Measurements from ENCODE around the gene EEFSEC.

- TF ChIP-seq, protein P1, sequence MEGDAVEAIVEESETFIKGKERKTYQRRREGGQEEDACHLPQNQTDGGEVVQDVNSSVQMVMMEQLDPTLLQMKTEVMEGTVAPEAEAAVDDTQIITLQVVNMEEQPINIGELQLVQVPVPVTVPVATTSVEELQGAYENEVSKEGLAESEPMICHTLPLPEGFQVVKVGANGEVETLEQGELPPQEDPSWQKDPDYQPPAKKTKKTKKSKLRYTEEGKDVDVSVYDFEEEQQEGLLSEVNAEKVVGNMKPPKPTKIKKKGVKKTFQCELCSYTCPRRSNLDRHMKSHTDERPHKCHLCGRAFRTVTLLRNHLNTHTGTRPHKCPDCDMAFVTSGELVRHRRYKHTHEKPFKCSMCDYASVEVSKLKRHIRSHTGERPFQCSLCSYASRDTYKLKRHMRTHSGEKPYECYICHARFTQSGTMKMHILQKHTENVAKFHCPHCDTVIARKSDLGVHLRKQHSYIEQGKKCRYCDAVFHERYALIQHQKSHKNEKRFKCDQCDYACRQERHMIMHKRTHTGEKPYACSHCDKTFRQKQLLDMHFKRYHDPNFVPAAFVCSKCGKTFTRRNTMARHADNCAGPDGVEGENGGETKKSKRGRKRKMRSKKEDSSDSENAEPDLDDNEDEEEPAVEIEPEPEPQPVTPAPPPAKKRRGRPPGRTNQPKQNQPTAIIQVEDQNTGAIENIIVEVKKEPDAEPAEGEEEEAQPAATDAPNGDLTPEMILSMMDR (IDR thresholded peaks at IDR 0.05) = no peak
- TF ChIP-seq POLR2AphosphoS5 (IDR thresholded peaks at IDR 0.05; ENCODE audit: low read depth, low read length) (no peak), REST (IDR thresholded peaks at IDR 0.05; ENCODE audit: insufficient read depth in 1 of 2, low read depth in 2 of 2, low read length in 1 of 2) (no peak)
These were observed 272.0 kb downstream of the EEFSEC start for GRCh38 chr3:128425142-128425845.

All from Panc1 (cell line).